Stimulated activated CD4-positive, alpha-beta T cell treated with anti-CD3 and anti-CD28 coated beads, Interleukin-12 subunit alpha, Interleukin-12 subunit beta, amount 100 ng/mL, for 48 hours (primary cell): ENCODE results near the gene ZNF76.

ENCODE experiments used
- DNase-seq, 3 donors: peaks; one replicate each; pipeline ENCODE4 v3.0.0-alpha.2; 2020; ENCODE audit warnings: low read depth in 2 of 3, low spot score in 1 of 3

Gene ZNF76

GRCh38 chr6:35259194-35259947 lies at the start of gene ZNF76:
ZNF76 (plus strand) TSS chr6:35259735; CDS start chr6:35281152, 21,417 bp downstream.
- DNase-seq, result peak; percentile 84 to 93 (median 89)

DNA sequence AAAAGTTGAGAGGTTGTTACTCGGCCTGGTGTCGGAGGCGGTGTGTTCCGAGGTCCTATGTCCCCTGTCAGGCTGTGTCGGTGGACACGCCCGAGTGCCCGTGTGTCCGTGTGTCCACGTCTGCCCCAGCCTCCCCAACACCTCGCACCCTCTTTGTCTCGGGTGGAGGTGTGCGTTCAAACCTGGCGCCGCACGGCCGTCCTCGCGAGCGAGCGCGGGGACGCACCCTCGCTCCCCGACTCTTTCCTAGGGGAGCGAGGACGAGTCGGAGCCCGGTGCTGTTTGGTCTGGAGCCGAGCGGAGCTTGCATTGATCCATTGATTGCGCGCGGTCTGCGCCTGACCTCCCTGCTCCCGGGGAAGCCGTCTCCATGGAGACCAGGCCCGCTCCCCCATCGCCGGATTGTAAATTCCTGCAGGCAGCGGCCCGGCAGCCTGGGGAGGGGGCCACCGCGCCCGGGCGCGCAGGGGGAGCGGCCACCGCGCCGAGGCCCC lies 46.2 kb upstream of the ZNF76 start:
- no peak for DNase-seq

- DNase-seq, result peak in 1 of 3 donors; percentile 6
These were observed 45.4 kb upstream of the ZNF76 start, which contains the start of gene SCUBE3 for GRCh38 chr6:35213824-35214756. SCUBE3 (plus strand) TSS chr6:35213956; CDS start chr6:35214419, 463 bp downstream.

- DNase-seq, result no peak
These were observed 44.5 kb upstream of the ZNF76 start for GRCh38 chr6:35214869-35215664.

DNA sequence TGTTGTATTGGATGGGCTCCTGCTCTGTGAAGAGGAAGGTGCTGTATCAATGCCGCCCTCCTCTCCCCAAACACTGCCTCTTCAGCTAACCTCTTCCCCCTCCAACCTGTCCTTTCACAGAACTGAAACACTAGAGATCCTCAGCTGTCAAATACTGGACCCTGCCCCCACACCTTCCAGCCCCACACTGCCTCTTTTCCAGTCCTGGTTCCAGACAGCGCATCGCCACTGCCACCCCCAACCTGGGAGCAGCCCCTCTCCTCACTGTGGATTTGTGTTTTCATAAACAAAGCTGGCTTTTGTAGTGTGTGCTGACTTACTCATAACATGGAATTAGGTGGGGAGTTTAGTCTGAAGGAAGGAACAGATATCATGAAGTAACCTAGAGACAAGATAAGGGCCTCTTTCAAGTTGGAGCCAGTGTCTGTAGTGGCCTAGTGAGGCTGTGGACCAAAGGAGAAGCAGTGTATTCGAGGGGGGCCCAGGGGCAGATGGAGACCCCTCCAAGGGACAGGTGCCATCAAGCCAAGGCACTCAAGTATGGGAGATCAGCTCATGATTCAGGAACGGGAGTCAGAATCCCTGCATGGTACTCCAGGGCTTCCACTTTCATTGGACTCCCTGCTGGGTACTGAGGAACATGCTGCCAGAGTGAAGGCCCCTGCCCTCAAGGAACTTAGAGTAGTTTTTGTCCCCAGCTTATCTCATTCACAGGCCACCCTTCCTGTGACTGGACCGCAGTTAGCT lies 43.7 kb upstream of the ZNF76 start:
- no peak for DNase-seq

- no peak for DNase-seq
These were observed 43.2 kb upstream of the ZNF76 start for GRCh38 chr6:35216412-35216732.

- DNase-seq, result no peak
These were observed 42.4 kb upstream of the ZNF76 start for GRCh38 chr6:35216851-35217811.

DNA sequence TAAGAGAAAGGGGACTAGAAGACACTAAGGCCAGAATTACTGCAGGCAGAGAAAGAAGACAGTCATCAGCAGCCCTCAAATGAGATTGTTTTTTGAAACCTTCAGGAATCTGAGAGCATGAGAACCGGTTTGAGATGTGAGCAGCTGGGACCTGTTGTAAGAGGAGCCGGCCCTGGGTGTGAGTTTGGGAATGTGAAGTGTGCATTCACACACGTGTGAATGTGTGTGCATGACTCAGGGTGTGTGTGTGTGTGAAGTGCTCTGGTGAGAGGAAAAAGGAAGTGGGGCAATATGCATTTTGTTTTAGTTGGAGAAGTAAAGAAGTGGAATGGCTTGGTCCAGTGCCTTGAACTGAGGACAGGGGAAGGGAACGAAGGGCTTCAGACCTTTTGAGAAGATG lies 41.5 kb upstream of the ZNF76 start:
- DNase-seq, result no peak

DNA sequence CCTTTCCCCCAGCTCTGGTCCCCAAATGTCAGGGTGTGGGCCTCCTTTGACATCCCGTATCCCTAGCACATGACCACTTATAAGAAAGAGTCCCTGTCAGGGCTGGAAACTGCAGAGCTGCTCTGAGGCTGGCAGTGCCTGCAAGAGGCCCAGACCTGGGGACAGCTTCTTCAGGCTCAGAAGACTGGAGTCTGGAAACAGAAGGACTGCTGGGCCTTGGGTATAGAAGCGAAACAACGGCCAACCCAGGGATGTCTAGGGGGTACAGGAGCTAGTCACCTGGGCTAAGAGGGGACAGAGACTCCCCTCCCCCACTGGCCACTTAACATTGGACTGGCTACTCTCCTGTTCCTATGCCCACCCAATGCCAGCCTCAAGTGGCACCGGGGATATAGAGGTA lies 41.1 kb upstream of the ZNF76 start:
- no peak for DNase-seq

DNA sequence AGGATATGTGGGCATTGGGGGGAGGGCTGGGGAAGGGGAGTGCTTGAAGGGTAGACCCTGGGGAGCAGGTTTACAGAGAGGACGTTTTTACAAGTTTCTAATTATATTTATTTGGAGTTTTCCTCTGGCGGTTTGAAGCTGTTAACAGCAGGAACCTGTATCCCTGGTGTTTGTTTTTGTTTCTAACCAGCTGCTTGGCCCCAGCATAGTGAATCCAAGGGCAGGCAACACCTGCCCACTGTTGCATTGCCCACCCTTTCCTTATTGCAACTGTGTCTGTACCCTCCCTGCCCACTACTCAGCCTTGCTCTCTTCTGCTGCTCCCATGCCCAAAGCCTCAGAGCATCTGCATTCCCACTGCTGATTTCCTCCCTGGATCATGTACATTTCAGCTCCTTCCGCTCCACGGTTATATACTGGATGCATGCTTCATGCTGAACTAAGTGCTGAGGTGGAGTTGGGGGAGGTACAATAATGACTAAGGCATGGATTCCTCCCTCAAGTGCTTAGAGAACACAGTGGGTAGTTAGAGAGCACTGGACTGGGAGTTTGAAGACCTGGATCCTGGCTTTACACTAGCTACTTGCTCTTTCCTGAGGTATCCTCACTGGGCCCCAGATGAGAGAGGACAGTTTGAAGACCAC lies 39.7 kb upstream of the ZNF76 start:
- no peak for DNase-seq

DNA sequence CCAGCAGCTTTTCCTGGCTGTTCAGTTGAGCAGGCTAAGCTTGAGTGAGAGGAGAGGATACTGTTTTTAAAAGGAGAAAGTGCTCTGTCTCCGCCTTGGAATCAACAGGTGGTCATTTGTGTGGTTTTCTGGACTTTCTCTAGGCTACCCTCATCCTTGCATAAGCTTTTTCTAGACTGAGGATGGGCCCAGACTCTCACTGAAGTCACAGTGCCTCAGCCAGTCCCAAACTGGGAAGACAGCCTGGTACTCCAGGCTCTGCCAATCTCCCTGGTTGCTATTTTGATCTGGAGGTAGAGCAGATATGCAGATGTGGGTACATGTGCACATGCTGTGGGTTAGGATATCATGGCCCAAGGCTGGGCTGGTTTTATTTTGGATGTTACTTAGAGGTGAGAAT lies 38.8 kb upstream of the ZNF76 start:
- no peak for DNase-seq

DNA sequence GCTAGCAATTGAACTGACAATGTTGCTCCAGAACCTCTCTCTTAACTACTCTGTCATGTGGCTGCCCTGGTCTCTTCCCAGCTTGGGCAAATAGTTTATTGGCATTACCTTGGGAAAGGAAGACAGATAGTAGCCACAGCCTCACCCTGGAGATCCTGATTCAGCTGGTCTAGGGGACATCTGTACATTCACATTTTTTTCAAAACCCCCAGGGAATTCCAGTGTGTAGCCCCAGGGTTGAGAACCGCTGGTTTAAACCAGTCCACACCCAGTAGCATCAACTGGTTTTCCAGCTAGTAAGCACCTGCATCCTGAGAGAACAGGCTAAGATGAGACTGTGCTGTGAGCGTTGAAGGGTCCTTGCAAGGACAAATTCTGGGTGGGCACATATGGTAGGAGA lies 36.1 kb upstream of the ZNF76 start:
- DNase-seq, result no peak

DNA sequence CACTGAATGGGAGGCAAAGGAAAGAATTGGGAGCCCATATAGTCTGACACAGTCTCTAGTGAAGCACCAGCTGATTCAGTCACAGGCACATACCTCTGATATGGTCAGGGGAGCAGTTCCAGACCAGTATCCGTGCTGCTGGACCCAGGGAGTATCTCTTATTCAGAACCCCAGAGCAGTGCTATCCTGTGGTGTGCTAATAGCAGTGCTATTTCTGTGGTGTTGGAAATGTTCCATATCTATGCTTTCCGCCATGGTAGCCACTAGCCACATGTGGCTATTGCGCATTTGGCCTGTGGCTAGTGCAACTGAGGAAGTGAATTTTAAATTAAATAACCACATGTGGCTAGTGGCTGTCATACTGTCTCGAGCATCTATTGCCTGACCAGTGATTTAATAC lies 34.8 kb upstream of the ZNF76 start:
- DNase-seq, result no peak

DNA sequence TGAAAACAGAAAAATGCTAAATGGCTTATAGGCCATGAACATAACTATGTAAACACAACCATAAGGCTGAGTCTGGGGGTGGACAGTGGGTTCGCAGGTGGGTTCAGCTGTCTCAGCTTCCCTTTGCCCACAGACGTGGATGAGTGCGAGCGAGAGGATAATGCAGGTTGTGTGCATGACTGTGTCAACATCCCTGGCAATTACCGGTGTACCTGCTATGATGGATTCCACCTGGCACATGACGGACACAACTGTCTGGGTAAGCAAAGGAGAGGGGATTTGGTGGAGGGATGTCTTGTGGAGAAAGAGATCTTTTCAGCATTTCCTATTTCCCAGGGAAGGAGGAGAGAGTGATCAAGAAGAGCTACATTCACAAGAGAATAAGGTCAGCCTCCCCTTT lies 31.1 kb upstream of the ZNF76 start:
- no peak for DNase-seq

DNA sequence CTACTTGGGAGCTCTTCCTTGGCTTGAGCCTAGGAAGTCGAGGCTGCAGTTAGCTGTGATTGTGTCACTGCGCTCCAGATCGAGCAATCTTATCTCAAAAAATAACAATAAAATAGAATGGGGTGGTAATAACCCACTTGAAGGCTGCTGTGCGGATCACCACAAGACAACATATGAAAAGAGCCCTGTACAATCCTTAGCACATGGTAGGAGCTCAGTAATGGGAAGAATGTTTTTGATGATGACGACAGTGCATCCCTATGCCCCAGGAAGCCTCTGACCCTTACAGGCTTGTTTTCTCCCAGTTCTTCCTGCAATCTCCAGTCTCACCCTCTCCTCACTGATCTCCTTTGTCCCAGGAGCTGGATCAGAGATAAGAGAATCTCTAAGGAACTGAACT lies 30.2 kb upstream of the ZNF76 start:
- no peak for DNase-seq

DNA sequence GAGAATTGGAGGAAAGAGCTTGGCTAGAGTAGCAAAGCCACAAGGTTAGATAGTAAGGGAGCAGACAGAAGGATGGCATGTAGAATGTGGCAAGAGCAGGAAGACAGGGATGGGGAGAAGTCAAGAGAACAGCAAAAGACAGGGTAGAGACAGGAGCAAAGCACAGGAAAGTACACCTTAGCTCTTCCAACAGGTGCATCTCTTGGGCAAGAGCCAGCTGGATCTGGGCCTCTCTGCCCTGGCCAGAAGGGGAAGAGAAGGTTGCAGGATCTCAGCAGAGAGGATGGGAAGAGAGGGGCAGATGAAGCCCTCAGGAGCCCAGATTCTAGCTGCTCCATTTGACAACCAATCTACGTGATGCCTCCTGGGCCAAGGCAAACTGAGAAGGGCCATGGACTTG lies 29.0 kb upstream of the ZNF76 start:
- DNase-seq, result no peak

- no peak for DNase-seq
These were observed 28.6 kb upstream of the ZNF76 start for GRCh38 chr6:35230950-35231349.

- DNase-seq, result no peak
These were observed 28.0 kb upstream of the ZNF76 start for GRCh38 chr6:35231563-35231962.

DNA sequence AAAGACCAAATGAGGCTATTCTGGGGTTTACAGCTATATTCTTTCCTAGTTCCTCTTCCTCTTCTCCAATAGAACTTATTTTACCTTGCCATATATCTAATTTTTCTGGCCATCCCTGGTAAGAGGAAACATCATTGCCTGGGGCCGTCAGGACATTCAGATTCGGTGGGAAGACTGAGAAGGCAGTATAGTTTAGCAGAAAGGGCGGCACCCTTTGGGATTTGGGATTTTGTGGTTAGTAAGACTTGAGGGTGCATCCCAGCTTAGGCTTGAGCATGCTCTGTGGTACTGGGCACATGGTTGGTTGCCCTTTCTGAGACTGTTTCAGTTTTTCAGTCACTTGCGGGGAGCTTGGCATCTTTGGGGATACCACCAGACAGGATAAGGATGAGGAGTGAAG lies 24.6 kb upstream of the ZNF76 start:
- DNase-seq, result no peak
